ENCODE measurements around the gene ELL2.

DNA sequence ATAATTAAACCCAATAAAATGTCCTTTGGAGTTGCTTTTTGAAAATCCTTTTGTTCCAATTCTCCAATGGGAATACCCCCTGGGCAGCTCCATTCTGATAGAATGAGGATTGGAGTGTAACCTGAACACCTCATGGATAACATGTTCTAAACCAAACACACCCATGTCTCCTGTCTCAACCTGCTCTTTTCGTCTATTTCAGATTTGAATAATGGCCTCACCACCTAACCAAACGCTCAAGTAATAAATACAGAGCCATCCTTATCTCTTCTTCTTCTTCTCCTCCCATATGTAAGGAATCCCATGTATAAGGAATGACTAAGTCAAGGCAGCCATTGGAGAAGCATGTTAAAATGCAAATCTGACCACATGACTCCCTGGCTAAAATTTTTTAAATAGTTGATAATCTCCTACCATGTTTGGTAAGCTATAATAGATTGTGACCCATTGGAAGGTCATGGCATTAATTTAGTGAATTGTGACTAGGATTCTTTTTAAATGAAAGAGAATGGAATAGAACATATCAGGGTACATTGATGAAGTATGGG lies 26.0 kb downstream of the ELL2 start:
- TF ChIP-seq, protein P1, sequence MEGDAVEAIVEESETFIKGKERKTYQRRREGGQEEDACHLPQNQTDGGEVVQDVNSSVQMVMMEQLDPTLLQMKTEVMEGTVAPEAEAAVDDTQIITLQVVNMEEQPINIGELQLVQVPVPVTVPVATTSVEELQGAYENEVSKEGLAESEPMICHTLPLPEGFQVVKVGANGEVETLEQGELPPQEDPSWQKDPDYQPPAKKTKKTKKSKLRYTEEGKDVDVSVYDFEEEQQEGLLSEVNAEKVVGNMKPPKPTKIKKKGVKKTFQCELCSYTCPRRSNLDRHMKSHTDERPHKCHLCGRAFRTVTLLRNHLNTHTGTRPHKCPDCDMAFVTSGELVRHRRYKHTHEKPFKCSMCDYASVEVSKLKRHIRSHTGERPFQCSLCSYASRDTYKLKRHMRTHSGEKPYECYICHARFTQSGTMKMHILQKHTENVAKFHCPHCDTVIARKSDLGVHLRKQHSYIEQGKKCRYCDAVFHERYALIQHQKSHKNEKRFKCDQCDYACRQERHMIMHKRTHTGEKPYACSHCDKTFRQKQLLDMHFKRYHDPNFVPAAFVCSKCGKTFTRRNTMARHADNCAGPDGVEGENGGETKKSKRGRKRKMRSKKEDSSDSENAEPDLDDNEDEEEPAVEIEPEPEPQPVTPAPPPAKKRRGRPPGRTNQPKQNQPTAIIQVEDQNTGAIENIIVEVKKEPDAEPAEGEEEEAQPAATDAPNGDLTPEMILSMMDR (IDR thresholded peaks at IDR 0.05), result no peak
- TF ChIP-seq ZFX (IDR thresholded peaks at IDR 0.05; ENCODE audit: borderline replicate concordance), result no peak

Data from 22Rv1 (cell line).